SU-DHL-6 (cell line): Measurements from ENCODE around the gene DIAPH1.
A peak's percentile ranks its signal among the peaks of the same experiment; 100 is the strongest.

Experiments
- H2AFZ ChIP-seq: fragments of 200-600 bp; sonication (generic); 2 replicates; pipeline ENCODE4 v1.6.1; 2014; ENCODE audit warnings: low read depth, mild to moderate bottlenecking, moderate library complexity, mixed read lengths, antibody characterized with exemption, low read length; ENCODE audit not compliant: severe bottlenecking
- H3F3A ChIP-seq: fragments of 200-600 bp; shearing (Covaris generic); 2 replicates; pipeline ENCODE4 v1.6.0; 2016; ENCODE audit warnings: antibody characterized with exemption, mild to moderate bottlenecking; ENCODE audit not compliant: insufficient read depth
- H3K27ac ChIP-seq: fragments of 200-600 bp; sonication (generic); 2 replicates; pipeline ENCODE4 v1.5.1; 2016; ENCODE audit warnings: low read depth, mild to moderate bottlenecking, low read length, moderate library complexity, mixed read lengths
- H3K27me3 ChIP-seq: fragments of 200-600 bp; sonication (generic), shearing (Covaris generic); 2 replicates; pipeline ENCODE4 v1.6.0; 2014; ENCODE audit warnings: mild to moderate bottlenecking, low read length
- H3K36me3 ChIP-seq: fragments of 200-600 bp; sonication (generic); 2 replicates; pipeline ENCODE4 v1.6.1; 2014; ENCODE audit warnings: mild to moderate bottlenecking, low read length, mixed read lengths
- H3K4me2 ChIP-seq: fragments of 300-600, 200-600 bp; shearing (Covaris generic), sonication (generic); 2 replicates; pipeline ENCODE4 v1.6.0; 2014; ENCODE audit warnings: low read length, low read depth, mild to moderate bottlenecking; ENCODE audit not compliant: poor library complexity, severe bottlenecking
- H3K4me3 ChIP-seq: fragments of 200-600 bp; sonication (generic); 2 replicates; pipeline ENCODE4 v1.5.1; 2014; ENCODE audit warnings: antibody characterized with exemption, low read length, mild to moderate bottlenecking, mixed read lengths; ENCODE audit not compliant: insufficient read depth, poor library complexity, severe bottlenecking
- H3K79me2 ChIP-seq: fragments of 200-600 bp; sonication (generic); 2 replicates; pipeline ENCODE4 v1.6.1; 2014; ENCODE audit warnings: mild to moderate bottlenecking, low read length, moderate library complexity; ENCODE audit not compliant: insufficient read depth
- H3K9ac ChIP-seq: fragments of 200-600 bp; sonication (generic); 2 replicates; pipeline ENCODE4 v1.7.0; 2014; ENCODE audit warnings: mild to moderate bottlenecking, low read length
- H3K9me2 ChIP-seq: fragments of 200-600 bp; sonication (generic); replicated peaks from 2 replicates; pipeline ENCODE4 v1.6.1; 2014; ENCODE audit warnings: low read length; ENCODE audit not compliant: insufficient read depth
- H3K9me3 ChIP-seq: fragments of 200-600 bp; sonication (generic); 2 replicates; pipeline ENCODE4 v1.6.1; 2014; ENCODE audit warnings: low read length, mixed read lengths; ENCODE audit not compliant: insufficient read depth
- H4K20me1 ChIP-seq: fragments of 200-600 bp; sonication (generic); 2 replicates; pipeline ENCODE4 v1.6.1; 2014; ENCODE audit warnings: low read depth, mild to moderate bottlenecking, antibody characterized with exemption, low read length, moderate library complexity, mixed read lengths
- EZH2phosphoT487 ChIP-seq: fragments of 200-600 bp; sonication (generic), shearing (Covaris generic); conservative IDR thresholded peaks from 2 replicates; pipeline ENCODE4 v1.6.1; 2018; ENCODE audit warnings: mild to moderate bottlenecking, antibody characterized with exemption, low read length, moderate library complexity, mixed read lengths
- TF ChIP-seq, protein P1 (sequence below): fragments of 200-600 bp; sonication (generic); IDR thresholded peaks from one replicate; pipeline ENCODE4 v1.5.1; 2017; ENCODE audit warnings: antibody characterized with exemption, mild to moderate bottlenecking, low read length, moderate library complexity; ENCODE audit not compliant: insufficient read depth, poor library complexity, severe bottlenecking

Gene DIAPH1

DNA sequence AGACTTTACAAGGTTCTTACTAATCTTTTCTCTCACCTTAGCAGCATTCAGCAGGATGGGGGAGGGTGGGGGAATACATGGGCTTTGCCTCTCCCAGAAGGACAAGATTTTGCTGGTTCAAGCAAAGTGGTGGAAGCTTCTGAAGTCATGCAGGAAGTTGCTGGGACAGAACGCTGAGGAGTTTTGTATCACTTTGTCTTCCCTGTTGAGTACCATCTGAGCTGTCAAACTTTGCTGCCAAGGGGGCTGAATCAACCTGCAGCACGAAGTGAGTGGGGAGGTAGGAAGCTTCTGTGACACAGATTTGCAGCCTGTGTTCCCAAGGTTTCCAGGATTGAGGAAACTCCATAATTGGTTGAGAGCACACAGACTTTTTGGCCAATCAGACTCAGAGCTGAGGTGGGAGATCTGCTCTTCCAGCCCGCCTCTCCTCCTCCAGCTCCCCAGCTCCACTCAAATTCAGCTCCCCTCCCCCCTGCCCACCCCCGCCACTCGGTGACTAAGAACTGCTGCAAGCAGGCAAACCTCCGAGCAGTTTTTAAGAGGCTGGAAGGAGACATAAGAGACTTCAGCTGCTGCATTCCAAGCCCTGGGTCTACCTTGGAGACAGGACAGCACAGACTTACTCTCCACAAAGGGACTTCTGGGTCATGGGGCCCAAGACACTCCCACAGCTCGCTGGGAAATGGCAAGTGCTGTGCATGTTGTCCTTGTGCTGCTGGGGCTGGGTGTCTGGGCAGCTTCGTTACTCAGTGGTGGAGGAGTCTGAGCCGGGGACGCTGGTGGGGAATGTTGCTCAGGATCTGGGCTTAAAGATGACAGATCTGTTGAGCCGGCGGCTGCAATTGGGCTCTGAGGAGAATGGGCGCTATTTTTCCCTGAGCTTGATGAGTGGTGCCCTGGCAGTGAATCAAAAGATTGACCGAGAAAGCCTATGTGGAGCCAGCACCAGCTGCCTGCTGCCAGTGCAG, 129.9 kb downstream of the DIAPH1 start, which contains the start of gene PCDHGC5:
Gene PCDHGC5, plus strand, starts transcription at position 491 of the 971 bp plus-strand sequence. Its CDS starts 160 bp downstream, at position 651.
- Histone ChIP-seq H2AFZ (no peak within 1 kb of the TSS), H3K79me2 (peaks cover 44% of the 10 kb centered on the region), H3K9me3 (no peaks in the 10 kb centered on the region), H3K27me3 (no peaks in the 10 kb centered on the region), H3K9me2 (no peaks in the 10 kb centered on the region), H3F3A (peaks cover 6% of the 10 kb centered on the region; the same call in 1 of the 2 replicates), H3K27ac (no peak within 1 kb of the TSS), H3K4me2 (peak within 1 kb of the TSS; percentile 5), H3K4me3 (no peak within 1 kb of the TSS), H3K36me3 (no peaks in the 10 kb centered on the region), H4K20me1 (no peaks in the 10 kb centered on the region), H3K9ac (no peak within 1 kb of the TSS)
- no peak for TF ChIP-seq EZH2phosphoT487
- TF ChIP-seq, protein P1, sequence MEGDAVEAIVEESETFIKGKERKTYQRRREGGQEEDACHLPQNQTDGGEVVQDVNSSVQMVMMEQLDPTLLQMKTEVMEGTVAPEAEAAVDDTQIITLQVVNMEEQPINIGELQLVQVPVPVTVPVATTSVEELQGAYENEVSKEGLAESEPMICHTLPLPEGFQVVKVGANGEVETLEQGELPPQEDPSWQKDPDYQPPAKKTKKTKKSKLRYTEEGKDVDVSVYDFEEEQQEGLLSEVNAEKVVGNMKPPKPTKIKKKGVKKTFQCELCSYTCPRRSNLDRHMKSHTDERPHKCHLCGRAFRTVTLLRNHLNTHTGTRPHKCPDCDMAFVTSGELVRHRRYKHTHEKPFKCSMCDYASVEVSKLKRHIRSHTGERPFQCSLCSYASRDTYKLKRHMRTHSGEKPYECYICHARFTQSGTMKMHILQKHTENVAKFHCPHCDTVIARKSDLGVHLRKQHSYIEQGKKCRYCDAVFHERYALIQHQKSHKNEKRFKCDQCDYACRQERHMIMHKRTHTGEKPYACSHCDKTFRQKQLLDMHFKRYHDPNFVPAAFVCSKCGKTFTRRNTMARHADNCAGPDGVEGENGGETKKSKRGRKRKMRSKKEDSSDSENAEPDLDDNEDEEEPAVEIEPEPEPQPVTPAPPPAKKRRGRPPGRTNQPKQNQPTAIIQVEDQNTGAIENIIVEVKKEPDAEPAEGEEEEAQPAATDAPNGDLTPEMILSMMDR, result no peak

DNA sequence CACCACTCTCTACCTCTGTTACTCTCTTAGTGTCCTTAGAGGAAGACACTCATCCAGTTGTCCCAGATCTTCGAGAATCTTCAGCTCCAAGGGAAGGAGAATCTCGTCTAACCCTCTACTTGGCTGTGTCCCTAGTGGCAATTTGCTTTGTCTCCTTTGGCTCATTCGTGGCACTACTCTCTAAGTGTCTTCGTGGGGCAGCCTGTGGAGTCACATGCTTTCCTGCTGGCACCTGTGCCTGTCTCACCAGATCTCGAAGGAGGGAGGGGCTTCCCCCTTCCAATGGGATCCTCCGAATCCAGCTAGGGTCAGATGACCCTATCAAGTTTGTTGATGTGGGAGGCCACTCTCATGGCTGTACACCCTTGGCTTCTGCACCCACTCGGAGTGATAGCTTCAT, 131.7 kb downstream of the DIAPH1 start:
- no peak overlapping the region for H3K4me2 ChIP-seq
- no peaks in the 10 kb centered on the region for H3K9me3 ChIP-seq
- no peak for TF ChIP-seq EZH2phosphoT487
- TF ChIP-seq, protein P1, result no peak
- no peaks in the 10 kb centered on the region for H3K9me2 ChIP-seq
- H3K36me3 ChIP-seq, result no peaks in the 10 kb centered on the region
- peaks cover 58% of the 10 kb centered on the region for H3K79me2 ChIP-seq
- no peak overlapping the region for H2AFZ ChIP-seq
- H3K4me3 ChIP-seq, result no peak overlapping the region
- no peak overlapping the region for H3K9ac ChIP-seq
- H3K27me3 ChIP-seq, result no peaks in the 10 kb centered on the region
- no peaks in the 10 kb centered on the region for H4K20me1 ChIP-seq
- H3F3A ChIP-seq, result no peaks in the 10 kb centered on the region; the same call in 1 of the 2 replicates
- no peak overlapping the region for H3K27ac ChIP-seq

DNA sequence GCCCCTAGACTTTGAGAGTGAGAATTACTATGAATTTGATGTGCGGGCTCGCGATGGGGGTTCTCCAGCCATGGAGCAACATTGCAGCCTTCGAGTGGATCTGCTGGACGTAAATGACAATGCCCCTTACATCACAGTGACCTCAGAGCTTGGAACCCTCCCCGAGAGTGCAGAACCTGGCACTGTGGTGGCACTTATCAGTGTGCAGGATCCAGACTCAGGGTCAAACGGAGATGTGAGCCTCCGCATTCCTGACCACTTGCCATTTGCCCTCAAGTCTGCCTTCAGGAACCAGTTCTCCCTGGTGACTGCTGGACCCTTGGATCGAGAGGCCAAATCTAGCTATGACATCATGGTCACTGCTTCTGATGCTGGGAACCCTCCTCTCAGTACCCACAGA, 132.7 kb downstream of the DIAPH1 start:
- no peaks in the 10 kb centered on the region for H3K27me3 ChIP-seq
- no peak overlapping the region for H3K9ac ChIP-seq
- no peaks in the 10 kb centered on the region for H3K9me2 ChIP-seq
- no peak overlapping the region for H3K4me2 ChIP-seq
- no peaks in the 10 kb centered on the region for H3K36me3 ChIP-seq
- H2AFZ ChIP-seq, result no peak overlapping the region
- no peak overlapping the region for H3K27ac ChIP-seq
- no peak overlapping the region for H3K4me3 ChIP-seq
- H3F3A ChIP-seq, result no peaks in the 10 kb centered on the region; the same call in 1 of the 2 replicates
- peaks cover 60% of the 10 kb centered on the region for H3K79me2 ChIP-seq
- H3K9me3 ChIP-seq, result no peaks in the 10 kb centered on the region
- no peaks in the 10 kb centered on the region for H4K20me1 ChIP-seq
- no peak for TF ChIP-seq EZH2phosphoT487
- TF ChIP-seq, protein P1, result no peak
